Uterus (tissue), 4 donors: ENCODE data around the gene FOXC2. TPM values are rescaled to one million over a fixed set of nuclear protein-coding genes. Genes with fewer than 3 reads are reported as not detected.
A peak's percentile ranks its signal among the peaks of the same experiment; 100 is the strongest.

Experiments used
- DNase-seq, 2 donors: peaks; one replicate each; pipeline ENCODE4 v3.0.0-alpha.2; 2019 to 2020
- H3K27ac ChIP-seq, 2 donors: fragments of 200-600 bp; sonication (generic); 1 replicate in 1 of 2; 2 replicates in 1 of 2; pipeline ENCODE4 v1.5.1; 2016 to 2018
- H3K27me3 ChIP-seq, 2 donors: fragments of 200-600 bp; sonication (generic); one replicate each; pipeline ENCODE4 v1.5.1; 2018 to 2019; ENCODE audit warnings: control low read depth in 1 of 2
- H3K36me3 ChIP-seq, 2 donors: fragments of 200-600 bp; sonication (generic); one replicate each; pipeline ENCODE4 v1.5.1; 2019; ENCODE audit warnings: control low read depth in 1 of 2
- H3K4me1 ChIP-seq, 2 donors: fragments of 200-600 bp; sonication (generic); one replicate each; pipeline ENCODE4 v1.5.1; 2018 to 2019; ENCODE audit warnings: control low read depth in 1 of 2
- H3K4me3 ChIP-seq, 2 donors: fragments of 200-600 bp; sonication (generic); 1 replicate in 1 of 2; 2 replicates in 1 of 2; pipeline ENCODE4 v1.5.1; 2018 to 2019; ENCODE audit warnings: mild to moderate bottlenecking in 1 of 2
- H3K9me3 ChIP-seq, 2 donors: fragments of 200-600 bp; sonication (generic); one replicate each; pipeline ENCODE4 v1.5.1; 2019; ENCODE audit warnings: control low read depth in 1 of 2
- CTCF ChIP-seq, 4 experiments: fragments of 200-600 bp in 2 of 4; fragments of 450-650 bp in 2 of 4; sonication (generic) in 2 of 4; IDR thresholded peaks; one replicate each; pipeline ENCODE4 v1.5.1; 2016 to 2019; ENCODE audit warnings: antibody characterized with exemption in 4 of 4, mild to moderate bottlenecking in 2 of 4, moderate library complexity in 1 of 4
- POLR2A ChIP-seq, 2 donors: fragments of 450-650 bp; IDR thresholded peaks; one replicate each; pipeline ENCODE4 v1.6.1; 2016; ENCODE audit warnings: antibody characterized with exemption in 2 of 2, mild to moderate bottlenecking in 1 of 2, moderate library complexity in 1 of 2
- intact Hi-C: fragments of 100-400 bp; cut with DNase I; formaldehyde crosslinking; loops from one replicate; pipeline ENCODE4 v1.15.1; 2023; ENCODE audit warnings: low total_unique reads
- total RNA-seq, 4 donors: library from RNA; depleted of rRNA in 3 of 4; stranded (reverse); fragments of >200 nt in 3 of 4; gene quantifications; one replicate each; pipeline versions ENCODE4 v1.1.0 to v1.2.4, GENCODE V29; 2014 to 2023
- donor health status: DM: yes; HTN: yes; CAD: no.

The FOXC2 gene
- total RNA-seq, 4 donors from 2014 or later: 0.21 to 2.6 TPM; not detected in 2

DNA sequence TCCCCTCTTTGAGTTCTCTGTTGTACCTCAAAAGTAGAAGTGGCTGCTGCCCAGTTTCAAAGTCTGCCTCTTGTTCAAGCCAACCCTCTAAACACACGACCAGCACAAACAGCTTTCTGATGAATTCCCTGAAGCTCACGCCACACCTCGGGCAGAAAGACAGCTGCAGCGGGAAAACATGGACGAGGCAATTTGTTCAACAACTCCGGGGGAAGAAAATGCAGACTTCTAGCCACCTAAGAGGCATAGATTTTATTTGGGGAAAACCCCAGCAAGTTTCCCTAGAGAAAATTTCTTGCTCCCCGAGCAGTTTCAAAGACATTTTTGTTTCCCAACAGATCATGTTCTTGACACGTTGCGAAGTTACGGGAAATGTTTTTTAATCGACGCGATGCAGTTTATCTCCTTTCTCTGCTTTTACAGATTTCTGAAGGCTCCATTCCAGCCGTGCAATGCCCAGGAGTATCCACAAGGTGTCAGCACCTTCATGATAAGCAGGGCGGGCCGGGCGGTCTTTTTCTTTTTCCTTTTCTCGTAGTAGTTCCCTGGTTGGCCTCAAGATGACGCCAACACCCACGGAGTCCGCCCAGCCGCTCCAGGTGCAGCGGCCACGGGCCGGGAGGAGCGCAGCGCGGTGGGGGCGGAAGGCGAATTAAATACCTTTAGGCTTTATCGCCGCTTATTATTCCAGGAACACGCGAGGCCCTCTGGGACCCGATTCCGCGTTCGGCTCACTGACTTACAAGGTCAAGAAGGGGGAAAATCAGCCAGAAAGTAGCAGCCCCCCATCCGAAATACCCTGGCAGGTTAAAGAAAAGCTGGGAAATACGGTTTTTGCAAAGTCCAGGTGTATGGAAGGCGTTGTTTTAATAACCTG is 2.9 kb upstream of the FOXC2 start:
- peak; percentile 98 to 100 (median 100) for TF ChIP-seq CTCF (IDR thresholded peaks at IDR 0.05)
- no peak for TF ChIP-seq POLR2A (IDR thresholded peaks at IDR 0.05)
- H3K27ac ChIP-seq: no peak overlapping the region

GRCh38 chr16:86565181-86565631 is 1.4 kb upstream of the FOXC2 start:
- no peak overlapping the region for H3K4me3 ChIP-seq
- H3K27me3 ChIP-seq: peaks cover 16 to 41% of the 10 kb centered on the region in 2 donors
- no peaks in the 10 kb centered on the region for H3K4me1 ChIP-seq
- DNase-seq: no peak
- no peak for TF ChIP-seq POLR2A (IDR thresholded peaks at IDR 0.05)
- TF ChIP-seq CTCF (IDR thresholded peaks at IDR 0.05): no peak
- no peak overlapping the region for H3K27ac ChIP-seq
- intact Hi-C loops: loop anchor here (5.0 kb wide), 1 partner anchor 497 kb away; no protein-coding TSS in a partner anchor
- no peaks in the 10 kb centered on the region for H3K36me3 ChIP-seq
- no peaks in the 10 kb centered on the region for H3K9me3 ChIP-seq

More for the DNA sequence above, 2.9 kb upstream of the FOXC2 start:
- DNase-seq: peak; percentile 83 to 88
- intact Hi-C loops: no loop called here
- H3K27me3 ChIP-seq: peaks cover 9 to 26% of the 10 kb centered on the region in 2 donors
- H3K4me1 ChIP-seq: no peaks in the 10 kb centered on the region
- H3K4me3 ChIP-seq: no peak overlapping the region
- no peaks in the 10 kb centered on the region for H3K36me3 ChIP-seq
- no peaks in the 10 kb centered on the region for H3K9me3 ChIP-seq

DNA sequence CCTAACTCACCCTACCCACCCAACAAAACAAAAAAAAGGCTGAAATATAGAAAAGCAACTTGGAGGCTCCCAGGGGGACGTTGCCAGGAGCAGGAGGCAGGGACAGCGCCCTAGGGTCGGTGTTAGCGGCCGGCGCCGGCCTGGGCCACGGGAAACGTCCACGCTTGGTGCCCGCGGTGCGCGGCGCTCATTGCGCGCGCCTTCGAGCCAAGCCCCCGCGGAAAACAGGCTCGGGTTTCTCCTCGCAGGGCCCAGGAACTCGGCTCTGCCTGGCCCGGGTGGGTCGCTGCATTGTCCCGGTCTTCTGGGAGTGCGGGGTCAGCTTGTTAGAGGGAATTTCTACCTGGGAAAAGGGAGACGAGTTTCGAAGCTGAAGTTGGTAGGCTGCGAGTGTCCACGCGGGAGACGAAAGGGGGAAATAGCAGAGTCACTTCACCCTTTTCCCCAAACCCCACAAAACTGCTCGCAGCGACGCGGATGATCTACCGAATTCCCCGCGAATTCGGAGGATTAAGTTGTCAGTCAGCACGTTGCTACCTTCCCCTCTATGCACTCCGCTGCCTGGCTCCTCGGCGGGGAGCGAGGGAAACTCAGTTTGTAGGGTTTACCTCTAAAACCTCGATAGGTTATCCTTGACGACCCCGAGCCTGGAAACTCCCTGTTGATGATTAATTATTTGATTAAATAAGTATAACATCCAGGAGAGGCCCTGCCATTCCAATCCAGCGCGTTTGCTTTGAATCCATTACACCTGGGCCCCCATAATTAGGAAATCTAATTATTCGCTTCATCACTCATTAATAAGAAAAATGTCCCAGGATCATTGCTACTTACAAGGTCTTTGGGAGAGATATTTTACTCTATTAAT is 751 bp upstream of the FOXC2 start:
- H3K27me3 ChIP-seq: peaks cover 16 to 48% of the 10 kb centered on the region in 2 donors
- no peak overlapping the region for H3K4me3 ChIP-seq
- TF ChIP-seq CTCF (IDR thresholded peaks at IDR 0.05) (no peak), POLR2A (IDR thresholded peaks at IDR 0.05) (no peak)
- H3K4me1 ChIP-seq: no peaks in the 10 kb centered on the region
- intact Hi-C loops: loop anchor here (5.0 kb wide), 1 partner anchor 496 kb away; no protein-coding TSS in a partner anchor
- no peak overlapping the region for H3K27ac ChIP-seq
- H3K9me3 ChIP-seq: no peaks in the 10 kb centered on the region
- no peak for DNase-seq
- no peaks in the 10 kb centered on the region for H3K36me3 ChIP-seq

DNA sequence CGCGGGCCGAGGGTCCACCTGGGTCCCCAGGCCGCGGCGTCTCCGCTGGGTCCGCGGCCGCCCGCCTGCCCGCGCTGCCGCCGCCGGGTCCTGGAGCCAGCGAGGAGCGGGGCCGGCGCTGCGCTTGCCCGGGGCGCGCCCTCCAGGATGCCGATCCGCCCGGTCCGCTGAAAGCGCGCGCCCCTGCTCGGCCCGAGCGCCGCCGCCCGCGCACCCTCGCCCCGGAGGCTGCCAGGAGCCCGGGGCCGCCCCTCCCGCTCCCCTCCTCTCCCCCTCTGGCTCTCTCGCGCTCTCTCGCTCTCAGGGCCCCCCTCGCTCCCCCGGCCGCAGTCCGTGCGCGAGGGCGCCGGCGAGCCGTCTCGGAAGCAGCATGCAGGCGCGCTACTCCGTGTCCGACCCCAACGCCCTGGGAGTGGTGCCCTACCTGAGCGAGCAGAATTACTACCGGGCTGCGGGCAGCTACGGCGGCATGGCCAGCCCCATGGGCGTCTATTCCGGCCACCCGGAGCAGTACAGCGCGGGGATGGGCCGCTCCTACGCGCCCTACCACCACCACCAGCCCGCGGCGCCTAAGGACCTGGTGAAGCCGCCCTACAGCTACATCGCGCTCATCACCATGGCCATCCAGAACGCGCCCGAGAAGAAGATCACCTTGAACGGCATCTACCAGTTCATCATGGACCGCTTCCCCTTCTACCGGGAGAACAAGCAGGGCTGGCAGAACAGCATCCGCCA is 504 bp downstream of the FOXC2 start:
- Histone ChIP-seq H3K27me3 (peaks cover 16 to 52% of the 10 kb centered on the region in 2 donors), H3K4me1 (no peaks in the 10 kb centered on the region), H3K4me3 (peak overlapping the region in 1 of 2 donors; percentile 8), H3K27ac (peak overlapping the region in 1 of 2 donors; percentile 31), H3K9me3 (no peaks in the 10 kb centered on the region), H3K36me3 (no peaks in the 10 kb centered on the region)
- DNase-seq: no peak
- TF ChIP-seq POLR2A (IDR thresholded peaks at IDR 0.05): peak in 1 of 2 donors; percentile 6
- no peak for TF ChIP-seq CTCF (IDR thresholded peaks at IDR 0.05)
- intact Hi-C loops: loop anchor here (5.0 kb wide), 1 partner anchor 495 kb away; no protein-coding TSS in a partner anchor
